ENCODE results near the gene LRRC55.

DNA sequence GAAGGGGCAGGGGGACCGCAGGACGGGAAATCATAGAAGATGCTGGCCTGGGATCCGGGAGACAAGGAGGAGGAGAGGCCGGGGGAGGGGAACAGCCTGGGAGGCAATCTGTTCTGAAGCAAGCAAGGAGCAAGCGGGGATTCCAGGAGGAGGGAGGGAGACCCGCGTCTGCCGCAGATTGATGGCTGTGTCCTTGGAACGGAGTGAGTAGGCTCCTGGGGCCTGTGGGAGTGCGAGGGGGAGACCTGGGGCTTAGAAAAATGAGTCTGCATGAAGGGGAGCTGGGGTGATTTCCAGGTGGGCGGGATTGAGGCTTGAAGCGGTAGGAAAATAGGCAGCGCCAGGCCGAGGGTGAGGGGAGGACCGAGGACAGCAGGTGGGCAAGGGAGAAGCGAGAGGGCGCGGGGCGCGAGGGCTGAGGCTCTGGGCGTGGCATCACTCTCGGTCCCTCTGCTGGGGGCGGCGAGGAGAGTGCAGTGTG lies 1.6 kb upstream of the LRRC55 start:
- TF ChIP-seq, protein P1, sequence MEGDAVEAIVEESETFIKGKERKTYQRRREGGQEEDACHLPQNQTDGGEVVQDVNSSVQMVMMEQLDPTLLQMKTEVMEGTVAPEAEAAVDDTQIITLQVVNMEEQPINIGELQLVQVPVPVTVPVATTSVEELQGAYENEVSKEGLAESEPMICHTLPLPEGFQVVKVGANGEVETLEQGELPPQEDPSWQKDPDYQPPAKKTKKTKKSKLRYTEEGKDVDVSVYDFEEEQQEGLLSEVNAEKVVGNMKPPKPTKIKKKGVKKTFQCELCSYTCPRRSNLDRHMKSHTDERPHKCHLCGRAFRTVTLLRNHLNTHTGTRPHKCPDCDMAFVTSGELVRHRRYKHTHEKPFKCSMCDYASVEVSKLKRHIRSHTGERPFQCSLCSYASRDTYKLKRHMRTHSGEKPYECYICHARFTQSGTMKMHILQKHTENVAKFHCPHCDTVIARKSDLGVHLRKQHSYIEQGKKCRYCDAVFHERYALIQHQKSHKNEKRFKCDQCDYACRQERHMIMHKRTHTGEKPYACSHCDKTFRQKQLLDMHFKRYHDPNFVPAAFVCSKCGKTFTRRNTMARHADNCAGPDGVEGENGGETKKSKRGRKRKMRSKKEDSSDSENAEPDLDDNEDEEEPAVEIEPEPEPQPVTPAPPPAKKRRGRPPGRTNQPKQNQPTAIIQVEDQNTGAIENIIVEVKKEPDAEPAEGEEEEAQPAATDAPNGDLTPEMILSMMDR (tag by site-specific recombination; IDR thresholded peaks at IDR 0.05) = no peak
- TF ChIP-seq ZNF274 (IDR thresholded peaks at IDR 0.05; ENCODE audit: low read length) = no peak
- TF ChIP-seq ZNF274 (tag by site-specific recombination; IDR thresholded peaks at IDR 0.05; ENCODE audit: borderline replicate concordance) = no peak
- TF ChIP-seq, protein P2, sequence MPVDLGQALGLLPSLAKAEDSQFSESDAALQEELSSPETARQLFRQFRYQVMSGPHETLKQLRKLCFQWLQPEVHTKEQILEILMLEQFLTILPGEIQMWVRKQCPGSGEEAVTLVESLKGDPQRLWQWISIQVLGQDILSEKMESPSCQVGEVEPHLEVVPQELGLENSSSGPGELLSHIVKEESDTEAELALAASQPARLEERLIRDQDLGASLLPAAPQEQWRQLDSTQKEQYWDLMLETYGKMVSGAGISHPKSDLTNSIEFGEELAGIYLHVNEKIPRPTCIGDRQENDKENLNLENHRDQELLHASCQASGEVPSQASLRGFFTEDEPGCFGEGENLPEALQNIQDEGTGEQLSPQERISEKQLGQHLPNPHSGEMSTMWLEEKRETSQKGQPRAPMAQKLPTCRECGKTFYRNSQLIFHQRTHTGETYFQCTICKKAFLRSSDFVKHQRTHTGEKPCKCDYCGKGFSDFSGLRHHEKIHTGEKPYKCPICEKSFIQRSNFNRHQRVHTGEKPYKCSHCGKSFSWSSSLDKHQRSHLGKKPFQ (tag by site-specific recombination; IDR thresholded peaks at IDR 0.05) = no peak
- TF ChIP-seq ZBTB17 (tag by site-specific recombination; IDR thresholded peaks at IDR 0.05) = no peak
- TF ChIP-seq, protein P3, sequence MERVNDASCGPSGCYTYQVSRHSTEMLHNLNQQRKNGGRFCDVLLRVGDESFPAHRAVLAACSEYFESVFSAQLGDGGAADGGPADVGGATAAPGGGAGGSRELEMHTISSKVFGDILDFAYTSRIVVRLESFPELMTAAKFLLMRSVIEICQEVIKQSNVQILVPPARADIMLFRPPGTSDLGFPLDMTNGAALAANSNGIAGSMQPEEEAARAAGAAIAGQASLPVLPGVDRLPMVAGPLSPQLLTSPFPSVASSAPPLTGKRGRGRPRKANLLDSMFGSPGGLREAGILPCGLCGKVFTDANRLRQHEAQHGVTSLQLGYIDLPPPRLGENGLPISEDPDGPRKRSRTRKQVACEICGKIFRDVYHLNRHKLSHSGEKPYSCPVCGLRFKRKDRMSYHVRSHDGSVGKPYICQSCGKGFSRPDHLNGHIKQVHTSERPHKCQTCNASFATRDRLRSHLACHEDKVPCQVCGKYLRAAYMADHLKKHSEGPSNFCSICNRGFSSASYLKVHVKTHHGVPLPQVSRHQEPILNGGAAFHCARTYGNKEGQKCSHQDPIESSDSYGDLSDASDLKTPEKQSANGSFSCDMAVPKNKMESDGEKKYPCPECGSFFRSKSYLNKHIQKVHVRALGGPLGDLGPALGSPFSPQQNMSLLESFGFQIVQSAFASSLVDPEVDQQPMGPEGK (tag by site-specific recombination; IDR thresholded peaks at IDR 0.05) = no peak
- no peak for TF ChIP-seq ZFP3 (tag by site-specific recombination; IDR thresholded peaks at IDR 0.05; ENCODE audit: low read depth)
- TF ChIP-seq, protein P4, sequence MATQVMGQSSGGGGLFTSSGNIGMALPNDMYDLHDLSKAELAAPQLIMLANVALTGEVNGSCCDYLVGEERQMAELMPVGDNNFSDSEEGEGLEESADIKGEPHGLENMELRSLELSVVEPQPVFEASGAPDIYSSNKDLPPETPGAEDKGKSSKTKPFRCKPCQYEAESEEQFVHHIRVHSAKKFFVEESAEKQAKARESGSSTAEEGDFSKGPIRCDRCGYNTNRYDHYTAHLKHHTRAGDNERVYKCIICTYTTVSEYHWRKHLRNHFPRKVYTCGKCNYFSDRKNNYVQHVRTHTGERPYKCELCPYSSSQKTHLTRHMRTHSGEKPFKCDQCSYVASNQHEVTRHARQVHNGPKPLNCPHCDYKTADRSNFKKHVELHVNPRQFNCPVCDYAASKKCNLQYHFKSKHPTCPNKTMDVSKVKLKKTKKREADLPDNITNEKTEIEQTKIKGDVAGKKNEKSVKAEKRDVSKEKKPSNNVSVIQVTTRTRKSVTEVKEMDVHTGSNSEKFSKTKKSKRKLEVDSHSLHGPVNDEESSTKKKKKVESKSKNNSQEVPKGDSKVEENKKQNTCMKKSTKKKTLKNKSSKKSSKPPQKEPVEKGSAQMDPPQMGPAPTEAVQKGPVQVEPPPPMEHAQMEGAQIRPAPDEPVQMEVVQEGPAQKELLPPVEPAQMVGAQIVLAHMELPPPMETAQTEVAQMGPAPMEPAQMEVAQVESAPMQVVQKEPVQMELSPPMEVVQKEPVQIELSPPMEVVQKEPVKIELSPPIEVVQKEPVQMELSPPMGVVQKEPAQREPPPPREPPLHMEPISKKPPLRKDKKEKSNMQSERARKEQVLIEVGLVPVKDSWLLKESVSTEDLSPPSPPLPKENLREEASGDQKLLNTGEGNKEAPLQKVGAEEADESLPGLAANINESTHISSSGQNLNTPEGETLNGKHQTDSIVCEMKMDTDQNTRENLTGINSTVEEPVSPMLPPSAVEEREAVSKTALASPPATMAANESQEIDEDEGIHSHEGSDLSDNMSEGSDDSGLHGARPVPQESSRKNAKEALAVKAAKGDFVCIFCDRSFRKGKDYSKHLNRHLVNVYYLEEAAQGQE (tag by site-specific recombination; IDR thresholded peaks at IDR 0.05) = no peak
- TF ChIP-seq ZNF24 (tag by site-specific recombination; IDR thresholded peaks at IDR 0.05) = no peak
- TF ChIP-seq ZNF37A (tag by site-specific recombination; IDR thresholded peaks at IDR 0.05) = no peak
